Measurements from ENCODE around the gene SFT2D2.
"Not testable (repeated sequence)": the region's sequence is repeated elsewhere in the genome, so short reads cannot be mapped to it uniquely, and the experiment has no call there.

SFT2D2 gene

GRCh38 chr1:168225476-168226190, at the start of gene SFT2D2:
SFT2D2 (plus strand) TSS chr1:168226004; CDS start chr1:168226080, 76 bp downstream.
- peak; percentile 67 for DNase-seq

GRCh38 chr1:168178227-168178637, 47.6 kb upstream of the SFT2D2 start:
- no peak for DNase-seq

GRCh38 chr1:168178638-168179437, 47.0 kb upstream of the SFT2D2 start, which contains the start of gene TIPRL:
TIPRL (plus strand) TSS chr1:168178962; CDS start chr1:168179078, 116 bp downstream.
- peak; percentile 95 for DNase-seq

GRCh38 chr1:168179438-168180147, 46.2 kb upstream of the SFT2D2 start:
- no peak for DNase-seq

GRCh38 chr1:168180148-168180524, 45.7 kb upstream of the SFT2D2 start:
- no peak for DNase-seq

GRCh38 chr1:168181063-168181720, 44.6 kb upstream of the SFT2D2 start:
- DNase-seq: not testable (repeated sequence)

- DNase-seq: no peak
These were observed 38.6 kb upstream of the SFT2D2 start for GRCh38 chr1:168187177-168187576.

- no peak for DNase-seq
These were observed 35.4 kb upstream of the SFT2D2 start for GRCh38 chr1:168190403-168190802.

- DNase-seq: no peak
These were observed 30.3 kb upstream of the SFT2D2 start for GRCh38 chr1:168195199-168196135.

GRCh38 chr1:168199056-168199455, 26.7 kb upstream of the SFT2D2 start:
- no peak for DNase-seq

GRCh38 chr1:168202941-168203654, 22.7 kb upstream of the SFT2D2 start:
- DNase-seq: no peak

GRCh38 chr1:168206111-168206510, 19.7 kb upstream of the SFT2D2 start:
- no peak for DNase-seq

- DNase-seq: not testable (repeated sequence)
These were observed 18.1 kb upstream of the SFT2D2 start for GRCh38 chr1:168207673-168208072.

GRCh38 chr1:168210312-168210711, 15.5 kb upstream of the SFT2D2 start:
- no peak for DNase-seq

GRCh38 chr1:168213349-168213748, 12.5 kb upstream of the SFT2D2 start:
- no peak for DNase-seq

- no peak for DNase-seq
These were observed 9.6 kb upstream of the SFT2D2 start for GRCh38 chr1:168216171-168216570.

- no peak for DNase-seq
These were observed 8.1 kb upstream of the SFT2D2 start for GRCh38 chr1:168217664-168218063.

GRCh38 chr1:168218658-168219057, 7.1 kb upstream of the SFT2D2 start:
- no peak for DNase-seq

- no peak for DNase-seq
These were observed 5.3 kb upstream of the SFT2D2 start for GRCh38 chr1:168220470-168220871.

- DNase-seq: no peak
These were observed 4.5 kb upstream of the SFT2D2 start for GRCh38 chr1:168221275-168221674.

- DNase-seq: no peak
These were observed 2.5 kb upstream of the SFT2D2 start for GRCh38 chr1:168223261-168223660.
